H1 (cell line): ENCODE data around the gene FSCB. TPM values are rescaled to one million over a fixed set of nuclear protein-coding genes. Genes with fewer than 3 reads are reported as not detected.

Experiments
- CTCF ChIA-PET: fragments of 300-600 bp; sonication (Branson Sonifier 250); formaldehyde crosslinking; loops from one replicate; lab custom pipeline; 2021; ENCODE audit not compliant: partially characterized antibody; lab: Charles Lee
- POLR2A ChIA-PET: fragments of 300-600 bp; sonication (Branson Sonifier 250); formaldehyde crosslinking; loops from one replicate; lab custom pipeline; 2021; ENCODE audit warnings: inconsistent platforms; ENCODE audit not compliant: partially characterized antibody; lab: Charles Lee
- DNase-seq, 2 experiments: peaks; one replicate each; pipeline versions ENCODE4 v3.0.0 to v3.0.0-alpha.2; 2010 to 2022; ENCODE audit warnings: low spot score in 2 of 2, low read depth in 1 of 2, mixed read lengths in 1 of 2
- FAIRE-seq: peaks from 2 replicates; lab custom pipeline; 2011; peaks lifted over from hg19 to GRCh38; lab: Jason Lieb, UNC
- H2AFZ ChIP-seq: 2 replicates; pipeline ENCODE4 v1.8.1; 2012; ENCODE audit warnings: low read length, inconsistent platforms
- H2AK5ac ChIP-seq: 2 replicates; pipeline ENCODE4 v1.6.1; 2013; ENCODE audit warnings: low read depth, low read length
- H2BK120ac ChIP-seq: replicated peaks from 2 replicates; pipeline ENCODE3; 2013; ENCODE audit warnings: low read depth, low read length, inconsistent platforms
- H2BK12ac ChIP-seq: 2 replicates; pipeline ENCODE4 v1.6.1; 2013; ENCODE audit warnings: low read depth, low read length
- H2BK15ac ChIP-seq: 2 replicates; pipeline ENCODE4 v1.6.1; 2013; ENCODE audit warnings: low read length
- H2BK20ac ChIP-seq: 2 replicates; pipeline ENCODE4 v1.6.1; 2013; ENCODE audit warnings: low read length
- H2BK5ac ChIP-seq: 2 replicates; pipeline ENCODE4 v1.6.1; 2013; ENCODE audit warnings: low read depth, low read length
- H3K14ac ChIP-seq: 2 replicates; pipeline ENCODE4 v1.6.1; 2013; ENCODE audit warnings: inconsistent platforms; ENCODE audit not compliant: insufficient read length
- H3K18ac ChIP-seq: 2 replicates; pipeline ENCODE4 v1.6.1; 2013; ENCODE audit warnings: low read length; ENCODE audit errors: extremely low read depth
- H3K23ac ChIP-seq: 2 replicates; pipeline ENCODE4 v1.6.1; 2013; ENCODE audit warnings: inconsistent platforms; ENCODE audit not compliant: insufficient read length
- H3K23me2 ChIP-seq: 2 replicates; pipeline ENCODE4 v1.6.1; 2013; ENCODE audit warnings: low read depth, low read length
- H3K27ac ChIP-seq: 2 replicates; pipeline ENCODE4 v1.6.1; 2011; ENCODE audit warnings: low read depth, low read length, inconsistent platforms
- H3K27me3 ChIP-seq, 4 experiments: replicated peaks in 1 of 4; 1 replicate in 1 of 4; 2 replicates in 3 of 4; pipeline versions ENCODE4 v1.6.1 to v1.8.1; 2011 to 2013; ENCODE audit warnings: low read length in 3 of 4, mild to moderate bottlenecking in 3 of 4, inconsistent platforms in 2 of 4, mixed read lengths in 2 of 4, moderate library complexity in 1 of 4; ENCODE audit not compliant: control insufficient read depth in 3 of 4, insufficient read depth in 3 of 4; ENCODE audit errors: extremely low read depth in 1 of 4
- H3K36me3 ChIP-seq, 4 experiments: 2 replicates each; pipeline versions ENCODE4 v1.6.1 to v1.8.1; 2011 to 2013; ENCODE audit warnings: mild to moderate bottlenecking in 4 of 4, low read length in 3 of 4, moderate library complexity in 2 of 4, control low read depth in 1 of 4, inconsistent platforms in 1 of 4; ENCODE audit not compliant: insufficient read depth in 4 of 4, control insufficient read depth in 2 of 4
- H3K4ac ChIP-seq: replicated peaks from 2 replicates; pipeline ENCODE3; 2013; ENCODE audit warnings: low read length, low read depth, mixed read lengths, inconsistent platforms; ENCODE audit not compliant: insufficient read length
- H3K4me1 ChIP-seq, 4 experiments: replicated peaks in 1 of 4; 1 replicate in 1 of 4; 2 replicates in 3 of 4; pipeline versions ENCODE4 v1.6.1 to v1.8.1; 2011 to 2013; ENCODE audit warnings: low read length in 3 of 4, inconsistent platforms in 2 of 4, mixed read lengths in 1 of 4; ENCODE audit not compliant: insufficient read depth in 4 of 4, control insufficient read depth in 3 of 4
- H3K4me2 ChIP-seq, 2 experiments: 2 replicates each; pipeline versions ENCODE4 v1.6.1 to v1.8.1; 2011 to 2013; ENCODE audit warnings: low read depth in 2 of 2, low read length in 2 of 2, control low read depth in 1 of 2, inconsistent platforms in 1 of 2, mild to moderate bottlenecking in 1 of 2; ENCODE audit not compliant: insufficient read depth in 1 of 2
- H3K4me3 ChIP-seq, 4 experiments: fragments of 200-600, 300-600 bp in 1 of 4; sonication (generic), shearing (Covaris generic), sonication (Bioruptor Twin) in 1 of 4; 2 replicates each; pipeline versions ENCODE4 v1.5.1 to v1.8.1; 2011 to 2016; ENCODE audit warnings: low read length in 4 of 4, low read depth in 3 of 4, control low read depth in 2 of 4, inconsistent platforms in 2 of 4, mild to moderate bottlenecking in 2 of 4, mixed read lengths in 1 of 4, moderate library complexity in 1 of 4; ENCODE audit not compliant: insufficient read depth in 2 of 4; ENCODE audit errors: extremely low read depth in 1 of 4
- H3K56ac ChIP-seq: replicated peaks from 2 replicates; pipeline ENCODE3; 2013; ENCODE audit warnings: low read depth, mild to moderate bottlenecking, mixed read lengths, low read length, inconsistent platforms; ENCODE audit not compliant: insufficient read length
- H3K79me1 ChIP-seq: 2 replicates; pipeline ENCODE4 v1.6.1; 2013; ENCODE audit warnings: low read depth, low read length, control low read depth
- H3K79me2 ChIP-seq, 2 experiments: 2 replicates each; pipeline versions ENCODE4 v1.6.1 to v1.8.1; 2012 to 2013; ENCODE audit warnings: low read length in 2 of 2, mild to moderate bottlenecking in 2 of 2, inconsistent platforms in 1 of 2; ENCODE audit not compliant: insufficient read depth in 2 of 2, control insufficient read depth in 1 of 2
- H3K9ac ChIP-seq, 4 experiments: replicated peaks in 1 of 4; 1 replicate in 1 of 4; 2 replicates in 3 of 4; pipeline versions ENCODE4 v1.6.1 to v1.8.1; 2011 to 2013; ENCODE audit warnings: low read depth in 3 of 4, low read length in 3 of 4, control low read depth in 2 of 4, mild to moderate bottlenecking in 2 of 4, moderate library complexity in 2 of 4, inconsistent platforms in 1 of 4; ENCODE audit errors: extremely low read depth in 1 of 4
- H3K9me3 ChIP-seq, 2 experiments: 2 replicates each; pipeline versions ENCODE4 v1.6.1 to v1.8.1; 2012 to 2013; ENCODE audit warnings: mild to moderate bottlenecking in 2 of 2, moderate library complexity in 2 of 2, control low read depth in 1 of 2, inconsistent platforms in 1 of 2, low read depth in 1 of 2, low read length in 1 of 2, mixed read lengths in 1 of 2; ENCODE audit not compliant: insufficient read depth in 2 of 2
- H4K20me1 ChIP-seq, 2 experiments: replicated peaks in 1 of 2; 2 replicates each; pipeline versions ENCODE3 to v1.8.1; 2011 to 2013; ENCODE audit warnings: inconsistent platforms in 2 of 2, low read length in 2 of 2, mild to moderate bottlenecking in 1 of 2; ENCODE audit not compliant: insufficient read depth in 2 of 2, control insufficient read depth in 1 of 2
- H4K5ac ChIP-seq: 2 replicates; pipeline ENCODE4 v1.6.1; 2013; ENCODE audit warnings: low read length, low read depth, mixed read lengths, inconsistent platforms; ENCODE audit not compliant: insufficient read length
- H4K8ac ChIP-seq: 2 replicates; pipeline ENCODE4 v1.8.0; 2013; ENCODE audit warnings: mild to moderate bottlenecking, moderate library complexity, low read length, inconsistent platforms; ENCODE audit not compliant: insufficient read depth; ENCODE audit errors: extremely low read depth
- H4K91ac ChIP-seq: replicated peaks from 2 replicates; pipeline ENCODE3; 2013; ENCODE audit warnings: low read length, mixed read lengths, inconsistent platforms; ENCODE audit not compliant: insufficient read length
- JUND ChIP-seq: IDR thresholded peaks from 2 replicates; pipeline ENCODE4 v1.6.1; 2011; ENCODE audit warnings: mild to moderate bottlenecking, improper control_type of control experiment, low read length
- POLR2A ChIP-seq, 2 experiments: IDR thresholded peaks; 1 replicate in 1 of 2; 2 replicates in 1 of 2; pipeline ENCODE4 v1.6.1; 2011; ENCODE audit warnings: low read depth in 2 of 2, low read length in 2 of 2, mild to moderate bottlenecking in 2 of 2; ENCODE audit errors: control extremely low read depth in 1 of 2
- POU5F1 ChIP-seq: IDR thresholded peaks from 2 replicates; pipeline ENCODE4 v1.6.1; 2011; ENCODE audit warnings: low read depth, mild to moderate bottlenecking, low read length, moderate library complexity
- RAD21 ChIP-seq, 2 experiments: IDR thresholded peaks in 1 of 2; conservative IDR thresholded peaks in 1 of 2; 2 replicates each; pipeline ENCODE4 v1.6.1; 2011; ENCODE audit warnings: low read depth in 2 of 2, low read length in 2 of 2, improper control_type of control experiment in 1 of 2, inconsistent platforms in 1 of 2, mild to moderate bottlenecking in 1 of 2, moderate library complexity in 1 of 2
- RNF2 ChIP-seq: fragments of 200-900, 300-1000 bp; sonication (generic); IDR thresholded peaks from 2 replicates; pipeline ENCODE4 v1.7.1; 2016; ENCODE audit warnings: borderline replicate concordance, low read depth, mild to moderate bottlenecking, antibody characterized with exemption, low read length; ENCODE audit not compliant: poor library complexity, severe bottlenecking; ENCODE audit errors: missing control alignments
- SAP30 ChIP-seq: fragments of 300-600 bp; sonication (generic); IDR thresholded peaks from 2 replicates; pipeline ENCODE4 v1.7.1; 2012; ENCODE audit warnings: low read length, moderate library complexity, mild to moderate bottlenecking, inconsistent platforms; ENCODE audit not compliant: insufficient read depth, insufficient replicate concordance
- SIN3A ChIP-seq, 2 experiments: IDR thresholded peaks in 1 of 2; conservative IDR thresholded peaks in 1 of 2; 2 replicates each; pipeline ENCODE4 v1.6.1; 2011 to 2012; ENCODE audit warnings: low read length in 2 of 2, improper control_type of control experiment in 1 of 2, low read depth in 1 of 2, mild to moderate bottlenecking in 1 of 2
- SP2 ChIP-seq: IDR thresholded peaks from 2 replicates; pipeline ENCODE4 v1.6.1; 2012; ENCODE audit warnings: mild to moderate bottlenecking, low read length, inconsistent platforms
- SP4 ChIP-seq: IDR thresholded peaks from 2 replicates; pipeline ENCODE4 v1.6.1; 2012; ENCODE audit warnings: low read length, inconsistent platforms
- SRF ChIP-seq: IDR thresholded peaks from 2 replicates; pipeline ENCODE4 v1.6.1; 2011; ENCODE audit warnings: mild to moderate bottlenecking, low read depth, low read length, moderate library complexity
- WGBS, 2 experiments: shearing (Covaris generic) in 1 of 2; methylation state at CpG; one replicate each; pipeline versions ENCODE4 v1.1.6 to v1.1.7; 2013 to 2015; ENCODE audit warnings: low lambda C conversion rate in 2 of 2, mixed read lengths in 2 of 2, inconsistent platforms in 1 of 2, low coverage in 1 of 2, missing lambda C conversion rate in 1 of 2; ENCODE audit not compliant: insufficient replicate concordance in 2 of 2, insufficient coverage in 1 of 2, insufficient read length in 1 of 2; ENCODE audit errors: extremely low coverage in 1 of 2, missing lambda C conversion rate in 1 of 2; 5-methylcytosine and 5-hydroxymethylcytosine counted together
- polyA plus RNA-seq, 7 experiments: library from polyadenylated mRNA; depleted of rRNA in 3 of 7; stranded (reverse) in 5 of 7; unstranded in 2 of 7; fragments of >200 nt in 5 of 7; fragments of 200-250 nt in 2 of 7; gene quantifications; 1 replicate in 5 of 7; 2 replicates in 1 of 7; 4 replicates in 1 of 7; pipeline versions ENCODE4 v1.2.1 to v1.2.3, GENCODE V29; 2011 to 2013; ENCODE audit warnings: missing spikeins in 2 of 7, mixed read lengths in 2 of 7
- total RNA-seq: library from RNA; stranded (reverse); fragmentation: NEBNext Ultra II Directional; extraction: Animal tissue kit (Norgen Biotek cat#: 25700); gene quantifications from 2 replicates; pipeline ENCODE4 v1.2.1, GENCODE V29; 2021
- TF ChIP-seq, protein P1 (sequence below), 3 experiments: IDR thresholded peaks; 1 replicate in 2 of 3; 2 replicates in 1 of 3; pipeline versions ENCODE4 v1.5.1 to v1.6.1; 2011; ENCODE audit warnings: low read length in 3 of 3, mild to moderate bottlenecking in 3 of 3, inconsistent platforms in 2 of 3, low read depth in 1 of 3, moderate library complexity in 1 of 3; ENCODE audit not compliant: insufficient read depth in 1 of 3; ENCODE audit errors: control extremely low read depth in 1 of 3

The FSCB gene
- total and polyA plus RNA-seq, 2 of the 8 experiments (the other 6 are each of a cell fraction or from before 2014, with no cell fraction given): not detected

GRCh38 chr14:44531658-44532057, 24.6 kb upstream of the FSCB start:
- no peak overlapping the region for H2BK15ac ChIP-seq
- H4K20me1 ChIP-seq: no peaks in the 10 kb centered on the region
- H3K27ac ChIP-seq: no peak overlapping the region
- no peaks in the 10 kb centered on the region for H3K79me2 ChIP-seq
- H3K23ac ChIP-seq: no peak overlapping the region
- H2BK5ac ChIP-seq: no peak overlapping the region
- H2AK5ac ChIP-seq: no peak overlapping the region
- H3K27me3 ChIP-seq: no peaks in the 10 kb centered on the region
- no peak overlapping the region for H3K14ac ChIP-seq
- CTCF ChIA-PET: interaction anchor here (0.6 kb wide), 1 partner anchor 239 kb away, joined by 4 read pairs; no protein-coding TSS in a partner anchor
- H3K36me3 ChIP-seq: no peaks in the 10 kb centered on the region
- TF ChIP-seq RNF2 (no peak), SRF (no peak), SIN3A (conservative IDR thresholded peaks at IDR 0.05 in 1 of 2, IDR thresholded peaks at IDR 0.05 in 1 of 2; ENCODE audit: low read depth in 1 of 2, low read length in 2 of 2) (no peak), POU5F1 (no peak), POLR2A (IDR thresholded peaks at IDR 0.05; ENCODE audit: control extremely low read depth in 1 of 2, low read depth in 2 of 2, low read length in 2 of 2) (no peak), RAD21 (IDR thresholded peaks at IDR 0.05 in 1 of 2, conservative IDR thresholded peaks at IDR 0.05 in 1 of 2; ENCODE audit: low read depth in 2 of 2, low read length in 2 of 2) (no peak), SP2 (no peak), JUND (no peak), SAP30 (no peak), SP4 (no peak)
- TF ChIP-seq, protein P1, sequence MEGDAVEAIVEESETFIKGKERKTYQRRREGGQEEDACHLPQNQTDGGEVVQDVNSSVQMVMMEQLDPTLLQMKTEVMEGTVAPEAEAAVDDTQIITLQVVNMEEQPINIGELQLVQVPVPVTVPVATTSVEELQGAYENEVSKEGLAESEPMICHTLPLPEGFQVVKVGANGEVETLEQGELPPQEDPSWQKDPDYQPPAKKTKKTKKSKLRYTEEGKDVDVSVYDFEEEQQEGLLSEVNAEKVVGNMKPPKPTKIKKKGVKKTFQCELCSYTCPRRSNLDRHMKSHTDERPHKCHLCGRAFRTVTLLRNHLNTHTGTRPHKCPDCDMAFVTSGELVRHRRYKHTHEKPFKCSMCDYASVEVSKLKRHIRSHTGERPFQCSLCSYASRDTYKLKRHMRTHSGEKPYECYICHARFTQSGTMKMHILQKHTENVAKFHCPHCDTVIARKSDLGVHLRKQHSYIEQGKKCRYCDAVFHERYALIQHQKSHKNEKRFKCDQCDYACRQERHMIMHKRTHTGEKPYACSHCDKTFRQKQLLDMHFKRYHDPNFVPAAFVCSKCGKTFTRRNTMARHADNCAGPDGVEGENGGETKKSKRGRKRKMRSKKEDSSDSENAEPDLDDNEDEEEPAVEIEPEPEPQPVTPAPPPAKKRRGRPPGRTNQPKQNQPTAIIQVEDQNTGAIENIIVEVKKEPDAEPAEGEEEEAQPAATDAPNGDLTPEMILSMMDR (IDR thresholded peaks at IDR 0.05; ENCODE audit: control extremely low read depth in 1 of 3, insufficient read depth in 1 of 3, low read depth in 1 of 3, low read length in 3 of 3): no peak
- no peak overlapping the region for H3K4me2 ChIP-seq
- no peak overlapping the region for H4K91ac ChIP-seq
- no peak overlapping the region for H4K5ac ChIP-seq
- H3K4me3 ChIP-seq: no peak overlapping the region
- POLR2A ChIA-PET: no interaction called here
- H2BK120ac ChIP-seq: no peak overlapping the region
- no peak overlapping the region for H2BK12ac ChIP-seq
- DNase-seq: no peak
- H2AFZ ChIP-seq: no peak overlapping the region
- H4K8ac ChIP-seq: no peak overlapping the region
- no peaks in the 10 kb centered on the region for H3K9me3 ChIP-seq
- no peak overlapping the region for H3K18ac ChIP-seq
- H3K79me1 ChIP-seq: no peaks in the 10 kb centered on the region
- 81% methylated on average over 2 of the region's 2 CpGs; no CpG with 5 or more reads in 1 of the 2 experiments for WGBS, 2 experiments
- no peak overlapping the region for H3K9ac ChIP-seq
- no peak overlapping the region for H3K56ac ChIP-seq
- H3K23me2 ChIP-seq: no peaks in the 10 kb centered on the region
- FAIRE-seq: no peak
- no peak overlapping the region for H3K4ac ChIP-seq
- no peaks in the 10 kb centered on the region for H3K4me1 ChIP-seq
- no peak overlapping the region for H2BK20ac ChIP-seq
